K562 (cell line): ENCODE measurements around the gene PHF1. TPM values are rescaled to one million over a fixed set of nuclear protein-coding genes. Genes with fewer than 3 reads are reported as not detected.

Experiments
- HDAC2 ChIP-seq: fragments of 450-650 bp; IDR thresholded peaks from 2 replicates; pipeline ENCODE4 v1.6.1; 2016; ENCODE audit warnings: mild to moderate bottlenecking
- L3MBTL2 ChIP-seq: fragments of 450-650 bp; IDR thresholded peaks from 2 replicates; pipeline ENCODE4 v1.6.1; 2016; ENCODE audit warnings: mild to moderate bottlenecking, moderate library complexity
- ZFX ChIP-seq: sonication (generic); formaldehyde crosslinking; IDR thresholded peaks from 2 replicates; pipeline ENCODE4 v1.8.0; 2022; ENCODE audit warnings: mild to moderate bottlenecking, missing genetic modification reagents, moderate library complexity
- polyA plus RNA-seq, 8 experiments: library from polyadenylated mRNA; depleted of rRNA in 4 of 8; stranded (reverse) in 5 of 8; unstranded in 3 of 8; fragments of >200 nt; fragmentation: Nextera tagmentation in 2 of 8; fragmentation: Illumina TruSeq in 1 of 8; extraction: Ambion mirVana in 2 of 8; extraction: Trizol in 1 of 8; gene quantifications; 2 replicates each; pipeline versions ENCODE4 v1.2.1 to v1.2.3, GENCODE V29; 2011 to 2014; ENCODE audit warnings: inconsistent platforms in 1 of 8, missing spikeins in 1 of 8
- total RNA-seq, 7 experiments: library from RNA; depleted of rRNA in 6 of 7; stranded (reverse); fragments of >200 nt in 6 of 7; fragmentation: Illumina TruSeq in 2 of 7; extraction: Trizol in 2 of 7; gene quantifications; 2 replicates each; pipeline versions ENCODE4 v1.2.1 to v1.2.3, GENCODE V29; 2011 to 2021; ENCODE audit warnings: low replicate concordance in 1 of 7
- TF ChIP-seq, protein P1 (sequence below): fragments of 450-650 bp; IDR thresholded peaks from 2 replicates; pipeline ENCODE4 v1.6.1; 2018; ENCODE audit not compliant: partially characterized antibody
- TF ChIP-seq, protein P2 (sequence below): fragments of 200-800 bp; sonication (Bioruptor generic); IDR thresholded peaks from 2 replicates; pipeline ENCODE4 v1.6.1; 2017; ENCODE audit warnings: missing genetic modification characterization, missing compliant biosample characterization

The PHF1 gene
- total and polyA plus RNA-seq, 9 of the 15 experiments (the other 6 are each of a cell fraction or from before 2014, with no cell fraction given) = 3.7 to 64.2 (median 33.7) TPM

DNA sequence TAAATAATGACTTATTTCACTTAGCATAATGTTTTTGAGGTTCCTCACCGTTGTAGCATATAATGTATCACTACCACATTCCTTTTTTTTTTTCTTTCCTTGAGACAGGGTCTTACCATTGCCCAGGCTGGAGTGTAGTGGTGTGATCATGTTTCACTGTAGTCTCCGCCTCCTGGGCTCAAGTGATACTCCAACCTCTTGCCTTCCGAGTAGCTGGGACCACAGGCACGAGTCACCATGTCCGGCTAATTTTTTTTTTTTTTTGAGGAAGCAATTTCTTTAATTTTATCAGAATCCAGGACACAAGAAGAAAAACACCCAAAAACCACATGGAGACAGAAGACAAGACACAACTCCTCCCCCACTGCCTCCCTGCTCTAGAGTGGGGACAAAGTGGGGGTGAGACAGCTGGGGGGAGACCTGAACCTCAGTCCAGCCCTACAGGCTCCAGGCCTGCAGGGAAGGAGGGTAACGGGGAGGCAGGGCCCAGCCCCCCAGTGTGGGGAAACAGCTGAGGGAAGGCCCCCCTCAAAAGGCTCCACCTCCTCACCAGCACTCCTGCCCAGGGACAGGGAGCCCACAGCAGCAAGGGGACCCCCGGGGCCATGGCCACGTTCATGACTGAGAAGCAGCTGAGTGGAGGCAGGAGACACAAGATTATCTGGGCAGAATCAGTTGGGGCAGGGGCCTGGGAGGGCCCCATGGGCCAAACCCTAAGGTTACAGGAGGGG, 46.2 kb upstream of the PHF1 start (continued):
- TF ChIP-seq, protein P1, sequence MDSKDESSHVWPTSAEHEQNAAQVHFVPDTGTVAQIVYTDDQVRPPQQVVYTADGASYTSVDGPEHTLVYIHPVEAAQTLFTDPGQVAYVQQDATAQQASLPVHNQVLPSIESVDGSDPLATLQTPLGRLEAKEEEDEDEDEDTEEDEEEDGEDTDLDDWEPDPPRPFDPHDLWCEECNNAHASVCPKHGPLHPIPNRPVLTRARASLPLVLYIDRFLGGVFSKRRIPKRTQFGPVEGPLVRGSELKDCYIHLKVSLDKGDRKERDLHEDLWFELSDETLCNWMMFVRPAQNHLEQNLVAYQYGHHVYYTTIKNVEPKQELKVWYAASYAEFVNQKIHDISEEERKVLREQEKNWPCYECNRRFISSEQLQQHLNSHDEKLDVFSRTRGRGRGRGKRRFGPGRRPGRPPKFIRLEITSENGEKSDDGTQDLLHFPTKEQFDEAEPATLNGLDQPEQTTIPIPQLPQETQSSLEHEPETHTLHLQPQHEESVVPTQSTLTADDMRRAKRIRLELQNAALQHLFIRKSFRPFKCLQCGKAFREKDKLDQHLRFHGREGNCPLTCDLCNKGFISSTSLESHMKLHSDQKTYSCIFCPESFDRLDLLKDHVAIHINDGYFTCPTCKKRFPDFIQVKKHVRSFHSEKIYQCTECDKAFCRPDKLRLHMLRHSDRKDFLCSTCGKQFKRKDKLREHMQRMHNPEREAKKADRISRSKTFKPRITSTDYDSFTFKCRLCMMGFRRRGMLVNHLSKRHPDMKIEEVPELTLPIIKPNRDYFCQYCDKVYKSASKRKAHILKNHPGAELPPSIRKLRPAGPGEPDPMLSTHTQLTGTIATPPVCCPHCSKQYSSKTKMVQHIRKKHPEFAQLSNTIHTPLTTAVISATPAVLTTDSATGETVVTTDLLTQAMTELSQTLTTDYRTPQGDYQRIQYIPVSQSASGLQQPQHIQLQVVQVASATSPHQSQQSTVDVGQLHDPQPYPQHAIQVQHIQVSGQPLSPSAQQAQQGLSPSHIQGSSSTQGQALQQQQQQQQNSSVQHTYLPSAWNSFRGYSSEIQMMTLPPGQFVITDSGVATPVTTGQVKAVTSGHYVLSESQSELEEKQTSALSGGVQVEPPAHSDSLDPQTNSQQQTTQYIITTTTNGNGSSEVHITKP = peak; percentile 66
- TF ChIP-seq ZFX (CRISPR knock-in tag) = peak; percentile 63; the same call in 1 of the 2 replicates
- peak; percentile 82 for TF ChIP-seq L3MBTL2
- TF ChIP-seq, protein P2, sequence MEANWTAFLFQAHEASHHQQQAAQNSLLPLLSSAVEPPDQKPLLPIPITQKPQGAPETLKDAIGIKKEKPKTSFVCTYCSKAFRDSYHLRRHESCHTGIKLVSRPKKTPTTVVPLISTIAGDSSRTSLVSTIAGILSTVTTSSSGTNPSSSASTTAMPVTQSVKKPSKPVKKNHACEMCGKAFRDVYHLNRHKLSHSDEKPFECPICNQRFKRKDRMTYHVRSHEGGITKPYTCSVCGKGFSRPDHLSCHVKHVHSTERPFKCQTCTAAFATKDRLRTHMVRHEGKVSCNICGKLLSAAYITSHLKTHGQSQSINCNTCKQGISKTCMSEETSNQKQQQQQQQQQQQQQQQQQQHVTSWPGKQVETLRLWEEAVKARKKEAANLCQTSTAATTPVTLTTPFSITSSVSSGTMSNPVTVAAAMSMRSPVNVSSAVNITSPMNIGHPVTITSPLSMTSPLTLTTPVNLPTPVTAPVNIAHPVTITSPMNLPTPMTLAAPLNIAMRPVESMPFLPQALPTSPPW = peak; percentile 63; the same call in 1 of the 2 replicates
- TF ChIP-seq HDAC2 = 0 out of 2 replicates have a peak, but pooled peaks have one; percentile 15
- TF ChIP-seq, all 486 proteins: peak for 66; not testable (repeated sequence) for 420
